GM18873 (cell line): ENCODE data around the gene SKAP1.
"Not testable (repeated sequence)": the region's sequence is repeated elsewhere in the genome, so short reads cannot be mapped to it uniquely, and the experiment has no call there.

Experiments
- ATAC-seq: cut with Tn5 transposase; IDR thresholded peaks from one replicate; pipeline ENCODE4 v1.9.1; 2021; ENCODE audit warnings: mild to moderate bottlenecking, moderate library complexity, moderate number of reproducible peaks; ENCODE audit not compliant: unreplicated experiment, low FRiP score

The SKAP1 gene

DNA sequence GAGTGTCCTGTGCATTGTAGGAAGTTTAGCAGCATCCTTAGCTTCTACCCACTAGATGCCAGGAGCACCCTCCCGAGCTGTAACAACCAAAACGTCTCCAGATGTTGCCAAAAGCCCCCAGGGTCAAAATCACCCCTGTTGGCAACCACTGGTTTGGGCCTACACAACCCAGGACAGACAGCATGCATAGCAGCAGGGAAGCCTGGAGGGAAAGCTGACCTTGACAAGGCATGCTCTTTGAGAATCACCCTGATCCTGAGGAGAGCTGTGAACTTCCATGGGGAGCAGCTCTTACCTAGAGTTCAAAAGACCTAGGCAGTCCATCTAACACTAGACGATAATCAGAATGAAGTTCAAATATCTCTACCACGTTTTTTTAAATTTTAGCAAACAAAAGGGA, 9.2 kb downstream of the SKAP1 start:
- no peak for ATAC-seq

DNA sequence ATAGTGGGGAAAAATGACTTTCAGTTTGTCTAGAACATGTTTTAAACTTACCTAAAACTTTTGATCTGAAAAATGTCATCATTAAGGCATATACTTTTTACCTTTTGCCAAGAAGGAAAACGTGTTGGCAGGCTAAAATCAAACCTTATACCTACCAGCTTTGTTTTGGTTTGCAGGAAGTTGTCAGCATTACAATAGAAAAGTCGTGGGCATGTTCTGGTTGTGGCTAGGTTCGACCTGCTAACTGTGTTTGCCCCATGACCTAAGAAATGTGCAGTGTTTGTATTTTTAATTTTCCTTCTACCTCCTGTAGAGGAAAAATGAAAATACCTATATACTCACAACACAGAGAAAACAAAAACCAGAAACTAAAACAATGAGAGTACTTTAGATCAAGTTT, 13.0 kb downstream of the SKAP1 start:
- no peak for ATAC-seq

DNA sequence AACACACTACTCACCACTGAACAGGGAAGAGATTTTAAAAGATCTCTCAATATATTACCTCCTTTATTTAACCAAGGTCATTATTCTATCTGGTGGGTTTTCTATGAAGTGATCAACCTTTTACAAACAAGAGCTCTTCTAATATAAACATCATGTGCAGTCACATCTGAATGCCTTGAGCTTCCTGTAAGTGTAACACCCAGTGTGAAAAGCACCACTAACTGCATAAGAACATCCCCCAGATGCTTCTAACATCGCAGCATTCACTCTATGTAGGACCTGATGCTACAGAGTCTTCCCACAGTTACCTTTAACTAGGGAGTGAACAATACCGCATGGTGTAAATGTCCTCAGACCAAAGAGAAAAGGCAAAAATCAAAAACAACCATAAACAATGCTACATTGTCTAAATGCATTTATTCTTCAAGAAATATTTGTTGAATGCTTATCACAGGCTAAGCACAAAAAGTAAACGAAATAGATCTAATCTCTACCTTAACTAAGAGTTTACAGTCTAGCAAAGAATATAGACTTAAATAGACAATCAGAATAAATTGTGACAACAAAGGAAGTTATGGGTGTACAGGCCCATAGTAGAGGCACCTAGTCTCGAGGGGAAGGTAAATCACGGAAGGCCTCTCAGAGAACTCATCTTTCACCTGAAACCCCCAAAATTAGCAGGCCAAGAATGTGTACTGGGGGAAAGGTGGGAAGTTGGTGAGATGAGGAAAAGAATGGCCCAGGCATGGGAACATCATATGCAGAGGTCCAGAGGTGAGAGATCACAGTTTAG, 16.2 kb downstream of the SKAP1 start:
- ATAC-seq, result no peak

DNA sequence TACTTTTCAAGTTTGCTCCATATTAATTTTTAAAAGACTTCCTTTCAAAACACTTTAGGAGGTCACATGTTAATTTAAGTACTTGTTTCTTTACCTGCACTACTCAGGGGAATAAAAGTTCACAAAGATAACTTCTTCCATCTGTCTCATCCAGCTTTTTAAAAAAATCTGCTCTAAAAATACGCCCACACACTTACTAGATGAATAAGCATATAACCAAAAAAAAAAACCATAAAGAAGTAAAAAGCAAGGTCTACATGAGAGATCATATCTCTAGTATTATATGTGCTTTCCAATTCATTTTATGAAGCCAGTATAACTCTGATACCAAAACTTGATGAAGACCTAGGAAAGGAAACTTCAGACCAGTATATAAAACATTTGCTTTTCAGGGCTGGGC, 17.2 kb downstream of the SKAP1 start:
- ATAC-seq, result no peak

DNA sequence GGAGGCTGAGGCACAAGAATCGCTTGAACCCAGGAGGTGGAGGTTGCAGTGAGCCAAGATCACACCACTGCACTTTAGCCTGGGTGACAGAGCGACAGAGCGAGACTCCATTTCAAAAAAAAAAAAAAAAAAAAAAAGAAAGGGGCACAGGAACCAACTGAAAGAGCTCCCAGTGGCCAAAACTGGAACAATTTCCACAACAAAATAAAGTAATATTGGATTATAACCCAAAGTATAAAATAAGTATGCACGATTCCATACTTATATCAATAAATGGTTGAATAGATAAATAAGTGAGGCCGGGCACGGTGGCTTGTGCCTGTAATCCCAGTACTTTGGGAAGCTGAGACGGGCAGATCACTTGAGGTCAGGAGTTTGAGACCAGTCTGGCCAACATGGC, 19.2 kb downstream of the SKAP1 start:
- not testable (repeated sequence) for ATAC-seq

DNA sequence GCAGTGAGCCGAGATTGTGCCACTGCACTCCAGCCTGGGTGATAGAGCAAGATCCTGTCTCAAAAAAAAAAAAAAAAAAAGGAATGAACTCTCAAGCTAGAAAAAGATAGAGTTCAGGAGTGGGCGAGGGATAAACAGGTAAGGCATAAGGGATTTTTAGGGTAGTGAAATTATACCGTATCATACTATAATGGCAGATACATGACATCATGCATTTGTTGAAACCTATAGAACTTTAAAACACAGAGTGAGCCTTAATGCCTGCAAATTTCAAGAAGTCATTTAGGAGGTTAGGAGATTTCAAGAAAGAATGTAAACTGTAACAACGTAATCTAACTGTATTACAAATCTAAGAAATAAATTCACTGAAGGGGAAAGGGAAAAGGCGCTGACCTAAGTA, 20.4 kb downstream of the SKAP1 start:
- no peak for ATAC-seq

DNA sequence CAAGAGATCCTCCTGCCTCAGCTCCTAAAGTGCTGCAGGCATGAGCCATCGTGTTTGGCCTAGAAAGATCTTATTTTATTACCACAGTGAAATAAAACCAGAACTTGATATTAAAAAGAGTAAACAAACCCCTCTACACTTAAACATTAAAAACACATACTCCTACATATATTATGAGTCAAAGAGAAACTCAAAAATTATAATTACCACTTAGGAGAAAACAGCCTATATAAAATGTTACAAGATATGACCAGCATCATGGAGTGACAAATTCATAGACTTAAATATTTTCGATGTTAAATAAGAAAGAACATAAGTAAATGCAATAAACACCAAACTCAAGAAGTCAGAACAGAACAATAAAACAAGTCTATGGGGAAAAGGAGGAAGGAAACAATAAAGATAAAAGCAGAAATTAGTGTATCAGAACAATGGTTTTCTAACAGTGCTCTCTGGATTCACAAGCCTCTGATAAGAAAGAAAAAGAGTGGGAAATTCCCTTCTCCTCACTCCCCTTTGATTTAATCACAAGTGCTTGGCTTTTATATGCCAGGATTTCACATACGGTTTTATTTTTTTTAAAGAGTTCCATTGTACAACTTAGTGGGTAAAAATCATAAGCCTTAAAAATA, 23.0 kb downstream of the SKAP1 start:
- ATAC-seq, result no peak

DNA sequence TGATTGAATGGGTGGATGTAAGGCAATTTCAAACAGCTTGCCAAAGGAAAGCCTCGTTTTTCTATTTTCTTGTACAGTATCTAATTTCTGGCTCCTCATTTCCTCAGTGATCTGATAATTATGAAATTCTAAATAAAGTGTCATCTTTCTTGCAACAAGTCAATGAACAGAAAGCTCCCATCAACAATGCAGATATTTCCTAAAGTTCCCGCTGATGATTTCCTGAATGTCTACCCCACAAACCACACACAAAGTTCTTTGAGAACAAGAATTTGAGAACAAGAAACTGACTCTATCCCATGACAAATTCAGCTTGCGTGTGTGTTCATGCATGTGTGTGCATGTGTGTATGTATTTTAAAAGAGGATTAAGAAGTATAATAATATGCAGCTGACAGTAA, 35.2 kb downstream of the SKAP1 start:
- no peak for ATAC-seq

DNA sequence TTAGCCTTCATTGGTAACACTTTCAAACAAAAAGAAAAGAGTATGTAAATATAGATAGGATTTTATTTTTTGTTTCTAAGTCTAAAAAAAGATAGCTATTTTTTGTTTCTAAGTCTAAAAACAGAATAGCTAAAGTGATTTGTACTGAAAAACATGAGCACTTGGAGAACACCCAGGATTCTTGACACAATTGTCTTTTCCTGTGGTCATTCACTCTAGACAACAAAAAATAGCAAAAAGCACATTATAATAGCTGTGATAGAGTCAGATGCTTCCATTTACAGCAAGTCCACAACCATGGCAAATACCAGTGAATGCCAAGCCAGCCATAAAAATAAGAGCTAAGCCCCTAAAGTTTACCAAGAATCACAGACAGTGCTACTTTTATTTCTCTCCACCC, 36.7 kb downstream of the SKAP1 start:
- no peak for ATAC-seq

DNA sequence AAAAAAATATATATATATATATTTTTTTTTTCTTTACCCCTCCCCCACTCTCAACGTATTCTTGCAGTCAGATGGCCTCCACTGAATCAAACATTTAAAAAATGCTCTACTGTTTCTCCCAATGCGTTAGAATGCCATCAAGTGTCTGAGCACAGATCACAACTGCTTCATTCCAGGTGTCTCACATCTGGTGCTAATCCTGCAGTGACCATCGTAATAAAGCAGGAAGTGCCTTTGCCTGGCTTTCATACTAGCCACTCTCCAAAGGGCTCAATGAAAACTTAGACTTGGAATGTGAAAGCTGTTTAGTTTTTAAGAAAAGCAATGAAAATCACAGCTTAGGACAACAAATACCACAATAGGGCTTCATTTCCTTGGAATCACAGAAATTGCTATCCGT, 37.2 kb downstream of the SKAP1 start:
- ATAC-seq, result no peak

DNA sequence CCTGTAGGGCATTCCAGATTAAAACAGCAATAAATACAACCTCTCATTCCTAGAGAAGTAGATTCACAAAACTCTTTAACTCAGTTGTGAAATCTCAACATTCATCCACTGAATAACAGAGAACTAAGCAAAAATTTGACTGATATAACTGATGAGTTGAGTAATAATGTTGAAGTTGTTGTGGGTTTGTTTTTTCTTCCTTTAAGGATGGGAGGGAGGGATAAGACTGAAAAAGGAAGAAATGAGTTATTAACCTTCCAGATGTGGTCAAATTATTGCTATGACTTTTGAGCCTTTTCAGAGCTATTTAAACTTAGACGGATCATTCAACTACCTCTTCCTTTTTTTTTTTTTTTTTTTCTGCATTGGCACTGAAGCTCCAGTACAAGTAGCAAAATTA, 38.6 kb downstream of the SKAP1 start:
- no peak for ATAC-seq

DNA sequence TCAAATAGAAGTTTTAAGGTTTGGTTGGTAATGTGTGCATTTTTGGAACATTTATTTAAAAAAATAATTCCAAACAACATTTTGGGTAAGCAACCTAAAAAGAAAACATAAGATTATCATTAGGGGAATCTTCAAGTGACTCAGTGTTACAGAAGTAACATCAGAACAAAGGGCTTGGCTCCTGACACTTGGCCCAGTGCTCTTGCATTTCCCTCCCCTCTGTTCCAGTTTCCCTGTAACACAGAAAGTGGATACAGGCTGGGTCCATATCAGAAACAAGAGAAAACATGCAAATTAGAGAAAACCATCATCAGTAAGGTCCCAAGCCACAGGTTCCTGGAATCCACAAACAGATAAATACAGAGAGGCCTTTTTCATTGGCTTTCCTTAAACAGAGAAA, 40.1 kb downstream of the SKAP1 start:
- no peak for ATAC-seq

DNA sequence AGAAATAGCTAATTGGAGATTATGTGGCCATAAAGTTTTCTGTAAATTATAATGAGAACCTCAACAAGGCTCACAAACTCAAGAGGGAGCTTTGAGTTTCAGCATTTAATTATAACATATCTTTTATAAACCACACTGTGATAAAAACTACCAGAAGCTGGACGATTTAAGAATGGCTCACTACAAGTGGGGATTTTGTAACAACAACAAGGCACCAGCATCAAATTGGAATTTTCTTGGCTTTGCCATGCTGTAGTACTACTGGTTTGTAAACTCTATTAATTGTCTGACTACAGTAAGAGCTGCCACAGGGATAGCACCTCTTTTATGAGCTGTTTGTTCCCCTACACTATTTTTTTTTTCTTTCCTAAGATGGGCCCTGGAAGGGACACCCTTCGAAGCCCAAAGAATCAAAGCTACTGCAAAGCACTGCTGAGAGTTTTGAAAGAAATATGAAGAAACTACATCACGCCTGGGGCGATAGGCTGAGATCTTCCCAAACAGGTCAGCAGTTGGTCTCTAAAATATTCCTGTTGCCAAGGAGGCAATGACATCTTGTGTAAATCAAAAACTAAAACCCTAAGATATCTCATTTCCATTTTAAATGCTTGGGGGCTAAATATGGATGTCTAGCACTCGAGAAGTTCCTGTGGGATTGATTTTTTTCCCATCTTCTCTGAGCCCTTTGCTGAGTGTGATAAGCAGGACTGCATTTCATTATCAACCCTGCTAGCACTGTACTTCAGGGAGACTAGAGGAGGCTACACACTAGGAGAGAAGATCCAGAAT, 40.9 kb downstream of the SKAP1 start:
- ATAC-seq, result no peak

DNA sequence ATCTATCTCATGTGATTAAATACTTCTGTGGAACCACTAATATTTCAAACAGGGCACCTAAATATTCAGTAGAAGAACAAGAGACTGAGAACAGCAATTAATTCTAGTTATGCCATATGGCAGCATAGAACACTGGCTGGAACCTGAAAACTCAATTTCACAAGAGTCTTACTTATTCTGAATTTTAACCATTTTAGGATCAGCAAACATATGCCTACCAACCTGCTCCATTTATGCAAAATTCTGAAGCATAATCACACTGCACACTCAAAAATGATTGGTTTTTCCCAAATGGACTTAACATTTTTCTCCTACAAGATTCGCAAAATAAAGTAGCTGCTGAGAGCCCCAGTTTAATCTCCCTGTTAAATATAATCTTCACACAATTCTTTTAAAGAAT, 43.2 kb downstream of the SKAP1 start:
- no peak for ATAC-seq

DNA sequence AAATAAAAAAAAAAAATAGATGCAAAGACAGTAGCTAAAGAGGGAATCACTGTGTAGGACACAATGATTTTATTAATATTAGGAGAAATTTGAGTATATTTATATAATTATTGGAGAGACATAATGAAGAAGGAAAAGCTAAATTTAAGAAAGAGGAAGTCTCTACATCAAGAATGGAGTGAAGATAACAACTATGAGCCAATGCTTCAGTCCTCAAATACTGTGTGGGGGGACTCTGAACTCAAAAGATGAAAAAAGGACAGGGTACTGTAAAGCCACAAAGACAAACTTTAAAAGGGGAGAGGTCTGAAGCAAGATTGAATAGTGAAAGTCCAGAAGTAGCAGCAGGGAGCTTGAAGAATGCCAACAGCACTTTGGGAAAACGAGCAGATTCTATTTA, 44.7 kb downstream of the SKAP1 start:
- ATAC-seq, result no peak

DNA sequence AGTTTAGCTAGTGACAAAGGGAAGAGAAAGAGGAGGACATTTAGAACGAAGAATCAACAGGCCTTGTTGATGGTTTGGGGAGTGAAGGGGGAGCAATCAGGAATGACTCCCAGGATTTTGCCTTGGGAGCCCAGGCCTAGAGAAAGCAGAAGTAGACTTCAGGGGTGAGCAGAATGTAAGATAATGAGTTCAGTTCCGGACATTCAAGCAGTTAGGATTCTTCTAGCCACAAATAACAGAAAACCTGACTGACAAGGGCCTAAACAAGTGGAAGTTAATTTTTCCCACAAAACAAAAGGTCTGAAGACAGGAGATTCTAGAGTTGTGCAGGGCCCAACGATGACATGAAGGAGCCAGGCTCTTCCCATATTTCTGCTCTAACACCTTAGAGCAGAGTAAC, 45.9 kb downstream of the SKAP1 start:
- ATAC-seq, result no peak

DNA sequence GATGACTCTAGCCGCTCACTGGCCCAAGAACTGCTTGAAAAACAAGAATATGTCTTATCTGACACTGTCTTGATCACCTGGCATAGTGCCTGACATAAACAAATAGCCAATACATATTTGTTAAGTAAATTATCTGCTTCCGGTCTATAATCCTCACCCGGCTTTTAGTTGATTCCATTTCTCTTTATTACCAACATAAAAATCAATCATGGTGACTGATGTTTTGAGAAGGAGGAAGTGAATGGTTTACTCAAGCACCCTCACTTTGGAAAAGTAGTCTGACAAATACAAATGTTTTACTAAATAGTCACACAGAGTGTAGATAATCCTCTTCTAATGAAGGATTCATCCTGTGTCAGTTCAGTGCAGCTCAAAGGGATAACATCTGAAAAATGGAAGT, 47.0 kb downstream of the SKAP1 start:
- ATAC-seq, result no peak

DNA sequence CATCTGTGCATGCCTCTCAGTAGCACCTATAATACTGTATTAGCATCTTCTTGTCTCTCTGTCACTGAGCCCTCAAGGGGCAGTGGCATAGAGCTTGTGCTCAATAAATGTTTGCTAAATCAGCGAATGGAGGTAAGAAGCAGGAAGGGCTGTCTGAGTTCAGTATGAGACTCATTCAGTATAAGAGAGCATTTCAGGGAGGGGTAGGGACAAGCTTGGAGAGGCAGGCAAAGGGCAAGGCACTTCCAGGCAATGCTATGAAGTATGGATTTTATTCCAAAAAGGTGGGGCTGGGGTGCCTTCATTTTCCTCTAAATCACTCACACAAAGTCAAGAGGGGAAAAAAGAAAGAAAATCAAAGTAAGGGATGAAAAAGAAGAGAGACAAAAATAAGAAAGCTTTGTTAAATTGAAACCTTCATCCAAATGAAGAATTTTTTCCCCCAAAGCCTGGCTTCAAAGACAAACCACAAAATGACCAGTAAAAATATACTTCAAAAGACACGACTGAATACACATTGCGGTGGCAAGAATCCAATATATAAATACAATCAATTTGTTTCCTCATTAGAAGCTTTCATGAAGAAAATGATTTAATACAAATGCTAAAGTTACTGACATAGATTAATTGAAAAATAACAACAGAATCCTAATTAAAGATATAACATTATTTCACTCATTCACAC, 51.2 kb downstream of the SKAP1 start:
- no peak for ATAC-seq

DNA sequence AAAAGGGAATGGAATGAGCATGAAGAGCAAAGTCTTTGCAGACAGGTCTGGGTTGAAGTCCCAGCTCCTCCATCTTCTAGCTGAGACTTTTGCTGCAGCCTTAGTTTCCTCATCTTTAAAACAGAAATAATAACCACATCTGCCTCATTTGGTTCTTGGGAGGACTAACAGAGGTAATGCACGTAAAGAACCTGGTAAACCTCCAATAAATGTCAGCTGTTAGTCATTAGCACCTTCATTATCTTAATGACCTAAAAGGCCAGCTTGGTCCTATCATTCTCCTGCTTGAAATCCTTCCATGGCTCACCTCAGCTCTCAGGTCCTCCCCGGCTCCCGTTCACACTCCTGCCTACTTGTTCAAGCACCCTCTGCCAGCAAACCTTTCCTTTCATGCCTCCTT, 51.8 kb downstream of the SKAP1 start:
- no peak for ATAC-seq

DNA sequence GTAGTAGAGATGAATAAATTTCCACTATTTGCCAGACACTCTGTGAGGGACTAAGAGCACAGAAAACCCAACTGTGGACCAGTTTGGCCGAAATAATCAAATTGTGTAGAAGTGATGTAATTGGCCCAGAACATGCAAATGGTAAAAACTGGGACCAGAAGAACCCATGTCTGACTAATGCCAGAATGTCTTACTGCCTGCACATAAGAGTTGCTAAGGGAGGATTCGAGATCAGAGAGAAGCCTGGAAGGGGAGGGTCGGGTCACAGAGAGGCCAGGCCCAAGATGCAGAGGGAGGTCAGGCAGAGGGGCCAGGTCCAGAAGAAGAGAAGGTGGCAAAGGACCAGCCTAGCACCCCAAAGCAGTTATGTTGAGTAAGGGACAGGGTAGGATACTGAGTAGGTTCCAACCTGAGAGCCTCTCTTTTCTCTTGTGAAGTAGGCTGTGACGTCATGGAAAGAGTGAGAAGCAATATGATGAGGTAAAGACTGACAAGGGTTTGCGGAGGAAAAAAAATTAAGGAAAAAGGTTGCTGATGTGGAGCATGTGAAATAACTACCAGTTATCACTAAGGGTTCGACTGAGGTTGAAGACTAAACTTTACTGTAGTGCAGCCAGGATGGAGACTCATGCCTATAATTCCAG, 53.2 kb downstream of the SKAP1 start:
- no peak for ATAC-seq

DNA sequence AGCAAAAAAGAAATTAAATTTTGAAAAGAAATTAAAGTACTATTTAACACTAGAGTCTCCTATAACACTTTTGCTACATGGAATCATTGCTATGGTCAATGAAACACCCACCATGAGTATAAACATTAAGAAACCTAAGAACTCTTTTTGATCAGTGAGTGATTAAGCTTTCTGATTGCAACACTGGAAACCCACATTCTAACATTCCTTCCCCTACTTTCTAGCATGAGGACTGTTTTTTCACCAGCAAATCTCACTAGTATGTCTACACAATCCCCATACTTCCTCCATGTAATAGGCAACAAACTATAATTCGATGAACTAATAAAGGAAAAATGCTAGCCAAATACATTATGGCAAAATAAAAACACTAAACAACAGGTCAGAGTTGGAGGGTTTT, 54.7 kb downstream of the SKAP1 start:
- ATAC-seq, result no peak
